HG03432 (cell line): ENCODE measurements around the gene TRIP13.

Experiments
- ATAC-seq: cut with Tn5 transposase; IDR thresholded peaks from one replicate; pipeline ENCODE4 v1.9.1; 2021; ENCODE audit warnings: mild to moderate bottlenecking, moderate library complexity; ENCODE audit not compliant: unreplicated experiment

The TRIP13 gene

GRCh38 chr5:963673-964531, 71.2 kb downstream of the TRIP13 start:
- ATAC-seq: peak; percentile 85

- no peak for ATAC-seq
These were observed 72.1 kb downstream of the TRIP13 start for GRCh38 chr5:964821-965220.

- ATAC-seq: no peak
These were observed 73.1 kb downstream of the TRIP13 start for GRCh38 chr5:965604-966344.

GRCh38 chr5:966345-966710, 73.6 kb downstream of the TRIP13 start:
- no peak for ATAC-seq

- ATAC-seq: no peak
These were observed 74.3 kb downstream of the TRIP13 start for GRCh38 chr5:966941-967340.
